CD1c-positive myeloid dendritic cell (primary cell): Measurements from ENCODE around the gene PGS1.

Experiments used
- DNase-seq: peaks from one replicate; pipeline ENCODE4 v3.0.0-alpha.2; 2016; ENCODE audit errors: extremely low spot score

The PGS1 gene

GRCh38 chr17:78473951-78474613 lies 95.6 kb downstream of the PGS1 start:
- DNase-seq: no peak
